SKM-1 treated with dmso at 0.1 percent for 144 hours (cell line): ENCODE data around the gene HRH1.
A peak's percentile ranks its signal among the peaks of the same experiment; 100 is the strongest.
"Not testable (repeated sequence)": the region's sequence is repeated elsewhere in the genome, so short reads cannot be mapped to it uniquely, and the experiment has no call there.

Experiments used
- DNase-seq: peaks from one replicate; lab custom pipeline; 2025; ENCODE audit not compliant: unreplicated experiment; lab: John Stamatoyannopoulos, UW

Gene HRH1

GRCh38 chr3:11201251-11202019 is 47.1 kb downstream of the HRH1 start:
- DNase-seq, result peak; percentile 75

GRCh38 chr3:11203961-11204360 is 49.7 kb downstream of the HRH1 start:
- no peak for DNase-seq

GRCh38 chr3:11204697-11205348 is 50.5 kb downstream of the HRH1 start:
- no peak for DNase-seq

- DNase-seq, result not testable (repeated sequence)
Measured at GRCh38 chr3:11205881-11206280, 51.6 kb downstream of the HRH1 start.

GRCh38 chr3:11206316-11206715 is 52.0 kb downstream of the HRH1 start:
- DNase-seq, result no peak

- DNase-seq, result no peak
Measured at GRCh38 chr3:11206953-11207352, 52.7 kb downstream of the HRH1 start.

- DNase-seq, result no peak
Measured at GRCh38 chr3:11211531-11212298, 57.4 kb downstream of the HRH1 start.

- no peak for DNase-seq
Measured at GRCh38 chr3:11212299-11212608, 58.0 kb downstream of the HRH1 start.

GRCh38 chr3:11212784-11213183 is 58.5 kb downstream of the HRH1 start:
- no peak for DNase-seq

GRCh38 chr3:11213810-11214450 is 59.6 kb downstream of the HRH1 start:
- no peak for DNase-seq

GRCh38 chr3:11214451-11214978 is 60.2 kb downstream of the HRH1 start:
- no peak for DNase-seq

GRCh38 chr3:11217370-11217769 is 63.1 kb downstream of the HRH1 start:
- not testable (repeated sequence) for DNase-seq

GRCh38 chr3:11220230-11220629 is 65.9 kb downstream of the HRH1 start:
- DNase-seq, result no peak

- DNase-seq, result no peak
Measured at GRCh38 chr3:11221818-11222415, 67.6 kb downstream of the HRH1 start.

GRCh38 chr3:11224010-11224409 is 69.7 kb downstream of the HRH1 start:
- no peak for DNase-seq

GRCh38 chr3:11224870-11225229 is 70.6 kb downstream of the HRH1 start:
- no peak for DNase-seq

- no peak for DNase-seq
Measured at GRCh38 chr3:11226042-11226370, 71.7 kb downstream of the HRH1 start.

- DNase-seq, result no peak
Measured at GRCh38 chr3:11228041-11228440, 73.7 kb downstream of the HRH1 start.

- DNase-seq, result no peak
Measured at GRCh38 chr3:11230125-11230524, 75.8 kb downstream of the HRH1 start.

- peak; percentile 25 for DNase-seq
Measured at GRCh38 chr3:11230832-11231231, 76.5 kb downstream of the HRH1 start.

- no peak for DNase-seq
Measured at GRCh38 chr3:11235385-11235784, 81.1 kb downstream of the HRH1 start.
